HCT116 (cell line): ENCODE data around the gene CD3G.

Experiments used
- CTCF ChIP-seq, 3 experiments: fragments of 200-600 bp in 1 of 3; sonication (generic) in 1 of 3; IDR thresholded peaks in 2 of 3; conservative IDR thresholded peaks in 1 of 3; 2 replicates each; pipeline ENCODE4 v1.5.1; 2012 to 2017; ENCODE audit warnings: low read depth in 2 of 3, low read length in 2 of 3, antibody characterized with exemption in 1 of 3, borderline replicate concordance in 1 of 3, control low read depth in 1 of 3, mild to moderate bottlenecking in 1 of 3, mixed read lengths in 1 of 3, mixed run types in 1 of 3, moderate library complexity in 1 of 3; ENCODE audit not compliant: insufficient read depth in 1 of 3
- ELF1 ChIP-seq: IDR thresholded peaks from 2 replicates; pipeline ENCODE4 v1.6.1; 2012; ENCODE audit warnings: low read depth, borderline replicate concordance
- MAX ChIP-seq: IDR thresholded peaks from 2 replicates; pipeline ENCODE4 v1.6.1; 2012
- POLR2A ChIP-seq: IDR thresholded peaks from 2 replicates; pipeline ENCODE4 v1.7.0; 2011; ENCODE audit warnings: borderline replicate concordance; ENCODE audit not compliant: insufficient read depth, insufficient read length; ENCODE audit errors: extremely low read depth
- POLR2AphosphoS5 ChIP-seq: IDR thresholded peaks from 2 replicates; pipeline ENCODE4 v1.6.1; 2011; ENCODE audit warnings: mild to moderate bottlenecking, low read depth, low read length, moderate library complexity
- REST ChIP-seq: IDR thresholded peaks from 2 replicates; pipeline ENCODE4 v1.6.1; 2012; ENCODE audit warnings: low read depth
- ZFX ChIP-seq: fragments of 450-650 bp; IDR thresholded peaks from 2 replicates; pipeline ENCODE4 v1.6.1; 2017
- TF ChIP-seq, protein P1 (sequence below): IDR thresholded peaks from 2 replicates; pipeline ENCODE4 v1.6.1; 2012

- TF ChIP-seq ZFX: no peak
- TF ChIP-seq POLR2A: no peak
- no peak for TF ChIP-seq POLR2AphosphoS5
- TF ChIP-seq CTCF (IDR thresholded peaks at IDR 0.05 in 2 of 3, conservative IDR thresholded peaks at IDR 0.05 in 1 of 3; ENCODE audit: borderline replicate concordance in 1 of 3, insufficient read depth in 1 of 3, low read depth in 2 of 3, low read length in 2 of 3): no peak
- no peak for TF ChIP-seq REST
- TF ChIP-seq ELF1: no peak
- TF ChIP-seq MAX: no peak
- TF ChIP-seq, protein P1, sequence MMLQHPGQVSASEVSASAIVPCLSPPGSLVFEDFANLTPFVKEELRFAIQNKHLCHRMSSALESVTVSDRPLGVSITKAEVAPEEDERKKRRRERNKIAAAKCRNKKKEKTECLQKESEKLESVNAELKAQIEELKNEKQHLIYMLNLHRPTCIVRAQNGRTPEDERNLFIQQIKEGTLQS: no peak
Measured at GRCh38 chr11:118343248-118343647, 896 bp upstream of the CD3G start.
